Keratinocyte (primary cell): ENCODE measurements around the gene ABCA10. TPM values are rescaled to one million over a fixed set of nuclear protein-coding genes. Genes with fewer than 3 reads are reported as not detected.

ENCODE experiments used
- DNase-seq: peaks from one replicate; pipeline ENCODE4 v3.0.0-alpha.2; 2011; ENCODE audit warnings: low read depth, missing footprints, low spot score
- FAIRE-seq: peaks from 2 replicates; lab custom pipeline; 2011; peaks lifted over from hg19 to GRCh38; lab: Jason Lieb, UNC
- H2AFZ ChIP-seq: 2 replicates; pipeline ENCODE4 v1.6.0; 2012; ENCODE audit warnings: low read length, control low read depth, inconsistent platforms; ENCODE audit not compliant: control insufficient read depth
- H3K27ac ChIP-seq: 2 replicates; pipeline ENCODE4 v1.5.1; 2011; ENCODE audit warnings: low read length; ENCODE audit not compliant: control insufficient read depth, insufficient read depth
- H3K27me3 ChIP-seq: 3 replicates; pipeline ENCODE4 v1.6.0; 2011; ENCODE audit warnings: low read length; ENCODE audit not compliant: control insufficient read depth, insufficient read depth; ENCODE audit errors: extremely low read depth
- H3K36me3 ChIP-seq, 2 experiments: 2 replicates in 1 of 2; 3 replicates in 1 of 2; pipeline ENCODE4 v1.5.1; 2011; ENCODE audit warnings: low read length in 2 of 2, mild to moderate bottlenecking in 1 of 2; ENCODE audit not compliant: control insufficient read depth in 2 of 2, insufficient read depth in 2 of 2; ENCODE audit errors: extremely low read depth in 1 of 2
- H3K4me1 ChIP-seq: 3 replicates; pipeline ENCODE4 v1.5.1; 2011; ENCODE audit warnings: low read length; ENCODE audit not compliant: control insufficient read depth, insufficient read depth; ENCODE audit errors: extremely low read depth
- H3K4me2 ChIP-seq: 3 replicates; pipeline ENCODE4 v1.6.0; 2011; ENCODE audit warnings: low read depth, low read length; ENCODE audit not compliant: control insufficient read depth, insufficient read depth; ENCODE audit errors: extremely low read depth
- H3K4me3 ChIP-seq, 3 experiments: fragments of 200-600 bp in 1 of 3; sonication (generic) in 1 of 3; 2 replicates in 2 of 3; 3 replicates in 1 of 3; pipeline ENCODE4 v1.5.1; 2011 to 2016; ENCODE audit warnings: low read length in 3 of 3, mild to moderate bottlenecking in 3 of 3, control low read depth in 2 of 3, inconsistent platforms in 1 of 3, low read depth in 1 of 3, mixed read lengths in 1 of 3, mixed run types in 1 of 3, moderate library complexity in 1 of 3; ENCODE audit not compliant: control insufficient read depth in 2 of 3, insufficient read depth in 2 of 3; ENCODE audit errors: extremely low read depth in 1 of 3
- H3K79me2 ChIP-seq: 2 replicates; pipeline ENCODE4 v1.6.0; 2012; ENCODE audit warnings: low read length; ENCODE audit not compliant: control insufficient read depth, insufficient read depth
- H3K9ac ChIP-seq: 3 replicates; pipeline ENCODE4 v1.6.0; 2011; ENCODE audit warnings: low read length; ENCODE audit not compliant: control insufficient read depth, insufficient read depth; ENCODE audit errors: extremely low read depth
- H3K9me1 ChIP-seq: 3 replicates; pipeline ENCODE4 v1.6.0; 2011; ENCODE audit warnings: low read length; ENCODE audit not compliant: control insufficient read depth, insufficient read depth; ENCODE audit errors: extremely low read depth
- H3K9me3 ChIP-seq: 2 replicates; pipeline ENCODE4 v1.5.1; 2012; ENCODE audit warnings: low read depth, low read length; ENCODE audit not compliant: control insufficient read depth
- H4K20me1 ChIP-seq: 3 replicates; pipeline ENCODE4 v1.6.0; 2011; ENCODE audit warnings: low read length; ENCODE audit not compliant: control insufficient read depth, insufficient read depth; ENCODE audit errors: extremely low read depth
- EZH2 ChIP-seq: IDR thresholded peaks from one replicate; pipeline ENCODE4 v1.6.1; 2012; ENCODE audit warnings: inconsistent platforms, mild to moderate bottlenecking, low read length, moderate library complexity
- dilution Hi-C: fragments of 300-500 bp; cut with MboI; formaldehyde crosslinking; loops from one replicate; pipeline ENCODE4 v1.7.0; 2020; ENCODE audit warnings: low sequenced_read_pairs; ENCODE audit not compliant: extremely low pct_ligation_motif_present
- polyA plus RNA-seq, 5 experiments: library from polyadenylated mRNA; depleted of rRNA in 3 of 5; stranded (reverse) in 3 of 5; stranded (forward) in 1 of 5; unstranded in 1 of 5; fragments of >200 nt; gene quantifications; 1 replicate in 1 of 5; 2 replicates in 3 of 5; 3 replicates in 1 of 5; pipeline versions ENCODE4 v1.2.1 to v1.2.3, GENCODE V29; 2011 to 2012; ENCODE audit warnings: missing spikeins in 2 of 5, low read depth in 1 of 5, low replicate concordance in 1 of 5
- TF ChIP-seq, protein P1 (sequence below), 3 experiments: IDR thresholded peaks in 1 of 3; conservative IDR thresholded peaks in 1 of 3; optimal IDR thresholded peaks in 1 of 3; 2 replicates in 2 of 3; 3 replicates in 1 of 3; pipeline versions ENCODE3 to v1.5.1; 2011; ENCODE audit warnings: low read length in 3 of 3, mild to moderate bottlenecking in 3 of 3, moderate library complexity in 2 of 3, control low read depth in 1 of 3, inconsistent platforms in 1 of 3; ENCODE audit not compliant: insufficient read depth in 2 of 3; ENCODE audit errors: extremely low read depth in 1 of 3

Gene ABCA10
- polyA plus RNA-seq, 1 donor (not counting 4 experiments of a cell fraction or from before 2014, with no cell fraction given): 0.46 TPM

DNA sequence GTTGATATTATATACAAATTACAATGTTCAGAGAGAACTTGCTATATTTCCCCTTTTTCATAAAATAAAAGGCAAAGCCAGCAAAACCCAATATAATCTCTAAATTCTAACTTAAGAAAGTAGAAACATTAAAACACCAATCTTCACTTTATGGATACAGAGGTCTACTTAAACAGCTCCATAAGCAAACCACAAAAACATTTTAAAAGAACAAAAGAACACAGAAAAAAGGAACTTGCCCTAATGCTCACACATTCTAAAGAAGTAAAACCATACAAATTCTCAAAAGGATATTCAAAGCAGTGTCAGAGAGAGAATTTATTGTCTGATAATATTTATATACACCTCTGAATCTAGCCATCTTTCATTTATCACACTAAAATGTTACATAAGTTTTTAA lies 606 bp downstream of the ABCA10 start:
- H3K36me3 ChIP-seq: no peaks in the 10 kb centered on the region
- H3K9ac ChIP-seq: no peak overlapping the region
- DNase-seq (no peak), FAIRE-seq (no peak)
- H3K79me2 ChIP-seq: no peaks in the 10 kb centered on the region
- no peak overlapping the region for H3K4me3 ChIP-seq
- no peaks in the 10 kb centered on the region for H3K27me3 ChIP-seq
- TF ChIP-seq, protein P1, sequence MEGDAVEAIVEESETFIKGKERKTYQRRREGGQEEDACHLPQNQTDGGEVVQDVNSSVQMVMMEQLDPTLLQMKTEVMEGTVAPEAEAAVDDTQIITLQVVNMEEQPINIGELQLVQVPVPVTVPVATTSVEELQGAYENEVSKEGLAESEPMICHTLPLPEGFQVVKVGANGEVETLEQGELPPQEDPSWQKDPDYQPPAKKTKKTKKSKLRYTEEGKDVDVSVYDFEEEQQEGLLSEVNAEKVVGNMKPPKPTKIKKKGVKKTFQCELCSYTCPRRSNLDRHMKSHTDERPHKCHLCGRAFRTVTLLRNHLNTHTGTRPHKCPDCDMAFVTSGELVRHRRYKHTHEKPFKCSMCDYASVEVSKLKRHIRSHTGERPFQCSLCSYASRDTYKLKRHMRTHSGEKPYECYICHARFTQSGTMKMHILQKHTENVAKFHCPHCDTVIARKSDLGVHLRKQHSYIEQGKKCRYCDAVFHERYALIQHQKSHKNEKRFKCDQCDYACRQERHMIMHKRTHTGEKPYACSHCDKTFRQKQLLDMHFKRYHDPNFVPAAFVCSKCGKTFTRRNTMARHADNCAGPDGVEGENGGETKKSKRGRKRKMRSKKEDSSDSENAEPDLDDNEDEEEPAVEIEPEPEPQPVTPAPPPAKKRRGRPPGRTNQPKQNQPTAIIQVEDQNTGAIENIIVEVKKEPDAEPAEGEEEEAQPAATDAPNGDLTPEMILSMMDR (optimal IDR thresholded peaks at IDR 0.05 in 1 of 3, IDR thresholded peaks at IDR 0.05 in 1 of 3, conservative IDR thresholded peaks at IDR 0.05 in 1 of 3; ENCODE audit: extremely low read depth in 1 of 3, insufficient read depth in 2 of 3, low read length in 3 of 3): no peak
- no peak for TF ChIP-seq EZH2
- no peaks in the 10 kb centered on the region for H3K9me3 ChIP-seq
- dilution Hi-C loops: no loop called here
- H3K9me1 ChIP-seq: no peaks in the 10 kb centered on the region
- no peak overlapping the region for H3K27ac ChIP-seq
- H2AFZ ChIP-seq: no peak overlapping the region
- H4K20me1 ChIP-seq: no peaks in the 10 kb centered on the region
- no peaks in the 10 kb centered on the region for H3K4me1 ChIP-seq
- H3K4me2 ChIP-seq: no peak overlapping the region

DNA sequence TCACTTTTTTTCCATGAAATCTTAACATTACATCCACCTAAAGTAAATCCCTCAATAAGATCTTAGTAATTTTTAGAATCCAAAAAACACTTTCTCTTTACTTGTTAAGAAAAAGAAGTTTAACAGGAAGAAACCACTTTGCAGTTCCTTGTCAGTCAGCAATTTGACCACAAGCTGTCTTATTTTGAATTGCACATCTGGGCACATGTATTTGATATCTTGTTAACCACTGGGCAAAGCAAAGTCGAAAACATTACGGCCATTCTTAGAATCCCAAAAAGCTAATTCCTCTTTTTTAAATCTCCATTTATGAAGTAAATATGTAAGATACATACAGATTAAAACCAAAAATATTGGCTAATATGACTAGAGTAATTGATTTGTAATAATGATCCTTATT lies 1.1 kb downstream of the ABCA10 start:
- no peaks in the 10 kb centered on the region for H4K20me1 ChIP-seq
- H3K36me3 ChIP-seq: no peaks in the 10 kb centered on the region
- no peaks in the 10 kb centered on the region for H3K9me3 ChIP-seq
- no peaks in the 10 kb centered on the region for H3K79me2 ChIP-seq
- DNase-seq: no peak
- no peak overlapping the region for H2AFZ ChIP-seq
- no peak overlapping the region for H3K9ac ChIP-seq
- no peaks in the 10 kb centered on the region for H3K27me3 ChIP-seq
- H3K27ac ChIP-seq: no peak overlapping the region
- no peaks in the 10 kb centered on the region for H3K4me1 ChIP-seq
- no peak overlapping the region for H3K4me3 ChIP-seq
- H3K4me2 ChIP-seq: no peak overlapping the region
- TF ChIP-seq EZH2: no peak
- TF ChIP-seq, protein P1 (optimal IDR thresholded peaks at IDR 0.05 in 1 of 3, IDR thresholded peaks at IDR 0.05 in 1 of 3, conservative IDR thresholded peaks at IDR 0.05 in 1 of 3; ENCODE audit: extremely low read depth in 1 of 3, insufficient read depth in 2 of 3, low read length in 3 of 3): no peak
- dilution Hi-C loops: no loop called here
- no peaks in the 10 kb centered on the region for H3K9me1 ChIP-seq
- no peak for FAIRE-seq
